LNCaP clone FGC (cell line): ENCODE data around the gene CYP4V2.
A peak's percentile ranks its signal among the peaks of the same experiment; 100 is the strongest.

Experiments
- DNase-seq: peaks from one replicate; pipeline ENCODE4 v3.0.0-alpha.2; 2011; ENCODE audit warnings: low read depth
- H3K4me3 ChIP-seq: 2 replicates; pipeline ENCODE4 v1.5.1; 2011; ENCODE audit warnings: mild to moderate bottlenecking, low read depth, low read length, control low read depth
- CTCF ChIP-seq: IDR thresholded peaks from 2 replicates; pipeline ENCODE4 v1.5.1; 2012; ENCODE audit warnings: mild to moderate bottlenecking; ENCODE audit not compliant: control insufficient read depth, insufficient read depth; ENCODE audit errors: extremely low read depth

The CYP4V2 gene

GRCh38 chr4:186191200-186192065 lies at the start of gene CYP4V2:
Gene CYP4V2 (plus strand): TSS chr4:186191567. CDS start chr4:186191824, 257 bp downstream.
- peak; percentile 21 for DNase-seq
- peak; percentile 42 for TF ChIP-seq CTCF
- peak within 1 kb of the TSS; percentile 77 for H3K4me3 ChIP-seq

- H3K4me3 ChIP-seq = peak overlapping the region; percentile 38
- no peak for TF ChIP-seq CTCF
- no peak for DNase-seq
These were observed 47.0 kb upstream of the CYP4V2 start for GRCh38 chr4:186144198-186144945.

- TF ChIP-seq CTCF = no peak
- DNase-seq = no peak
- peak overlapping the region; percentile 51 for H3K4me3 ChIP-seq
These were observed 46.3 kb upstream of the CYP4V2 start for GRCh38 chr4:186144946-186145569.

- no peak overlapping the region for H3K4me3 ChIP-seq
- no peak for DNase-seq
- no peak for TF ChIP-seq CTCF
These were observed 44.9 kb upstream of the CYP4V2 start for GRCh38 chr4:186146458-186146857.

- no peak overlapping the region for H3K4me3 ChIP-seq
- no peak for DNase-seq
- no peak for TF ChIP-seq CTCF
These were observed 42.9 kb upstream of the CYP4V2 start for GRCh38 chr4:186148336-186148975.

- DNase-seq = no peak
These were observed 41.5 kb upstream of the CYP4V2 start for GRCh38 chr4:186149872-186150271.

More at GRCh38 chr4:186149872-186150271, 41.5 kb upstream of the CYP4V2 start:
- H3K4me3 ChIP-seq = no peak overlapping the region
- peak; percentile 46 for TF ChIP-seq CTCF
